GM19035 (cell line): ENCODE data around the gene MAP1LC3B.
"Not testable (repeated sequence)": the region's sequence is repeated elsewhere in the genome, so short reads cannot be mapped to it uniquely, and the experiment has no call there.

ENCODE experiments used
- ATAC-seq: cut with Tn5 transposase; IDR thresholded peaks from one replicate; pipeline ENCODE4 v1.9.1; 2021; ENCODE audit not compliant: unreplicated experiment

The MAP1LC3B gene

DNA sequence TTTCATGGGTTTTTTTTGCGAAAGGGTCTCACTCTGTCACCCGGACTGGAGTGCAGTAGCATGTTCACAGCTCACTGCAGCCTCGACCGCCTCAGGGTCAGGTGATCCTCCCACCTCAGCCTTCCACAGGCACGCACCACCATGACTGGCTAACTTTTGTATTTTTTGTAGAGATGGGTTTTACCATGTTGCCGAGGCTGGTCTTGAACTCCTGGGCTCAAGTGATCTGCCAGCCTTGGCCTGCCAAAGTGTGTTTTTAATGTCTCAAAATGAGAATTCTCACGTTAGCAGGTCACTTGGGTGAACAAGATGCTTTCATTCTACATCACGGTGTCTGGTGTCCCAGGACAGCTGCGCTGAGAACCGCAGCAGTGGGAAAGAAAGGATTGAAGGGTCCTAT lies 11.7 kb upstream of the MAP1LC3B start:
- no peak for ATAC-seq

DNA sequence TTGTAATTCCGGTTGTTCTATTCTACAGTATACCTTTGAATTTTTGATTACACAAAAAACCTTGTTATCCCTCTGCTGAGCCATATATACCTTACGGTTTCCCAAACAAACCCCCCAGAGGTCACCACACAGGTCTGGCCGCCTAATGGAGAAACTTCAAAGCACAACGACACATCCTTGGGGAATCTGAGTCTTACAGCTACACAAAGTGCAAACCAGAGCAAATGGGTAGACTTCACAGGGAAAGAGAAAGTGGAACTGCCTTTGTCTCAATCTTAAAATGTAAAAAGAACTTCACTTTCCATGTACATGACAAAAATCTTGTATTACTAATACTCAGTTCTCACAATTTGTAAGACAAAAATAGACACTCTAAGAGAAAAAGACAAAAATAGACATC lies 11.3 kb upstream of the MAP1LC3B start:
- no peak for ATAC-seq

DNA sequence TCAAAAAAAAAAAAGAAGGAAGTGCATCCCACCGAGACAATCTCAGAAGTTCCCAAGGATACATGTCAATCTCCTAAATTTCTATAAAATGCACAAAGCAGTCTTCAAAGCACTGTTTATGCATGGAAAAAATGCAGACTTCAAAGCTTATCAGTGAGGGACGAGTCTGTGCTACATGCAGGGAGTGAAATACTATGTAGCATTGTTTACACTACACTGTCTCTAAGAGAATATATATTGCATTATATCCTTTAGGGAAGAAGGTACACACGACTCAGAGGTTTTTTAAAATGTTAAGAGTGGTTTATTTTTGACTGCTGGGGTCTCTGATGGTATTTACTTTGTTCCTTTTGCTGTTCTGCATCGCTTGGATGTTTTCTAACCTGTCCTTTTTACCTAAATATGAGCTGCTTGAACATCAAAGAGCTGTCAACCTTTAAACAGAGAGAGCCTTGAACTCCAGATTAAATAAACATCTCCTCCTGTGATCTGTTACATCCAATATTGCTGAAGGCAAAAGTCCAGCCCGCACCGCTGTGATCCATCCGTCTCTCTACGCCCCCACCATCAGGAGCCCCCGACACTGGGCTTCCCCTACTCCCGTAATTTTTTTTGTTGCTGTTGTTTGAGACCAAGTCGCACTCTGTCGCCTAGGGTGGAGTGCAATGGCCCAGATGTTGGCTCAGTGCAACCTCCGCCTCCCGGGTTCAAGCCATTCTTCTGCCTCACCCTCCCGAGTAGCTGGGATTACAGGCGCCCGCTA lies 9.9 kb upstream of the MAP1LC3B start:
- ATAC-seq, result no peak

DNA sequence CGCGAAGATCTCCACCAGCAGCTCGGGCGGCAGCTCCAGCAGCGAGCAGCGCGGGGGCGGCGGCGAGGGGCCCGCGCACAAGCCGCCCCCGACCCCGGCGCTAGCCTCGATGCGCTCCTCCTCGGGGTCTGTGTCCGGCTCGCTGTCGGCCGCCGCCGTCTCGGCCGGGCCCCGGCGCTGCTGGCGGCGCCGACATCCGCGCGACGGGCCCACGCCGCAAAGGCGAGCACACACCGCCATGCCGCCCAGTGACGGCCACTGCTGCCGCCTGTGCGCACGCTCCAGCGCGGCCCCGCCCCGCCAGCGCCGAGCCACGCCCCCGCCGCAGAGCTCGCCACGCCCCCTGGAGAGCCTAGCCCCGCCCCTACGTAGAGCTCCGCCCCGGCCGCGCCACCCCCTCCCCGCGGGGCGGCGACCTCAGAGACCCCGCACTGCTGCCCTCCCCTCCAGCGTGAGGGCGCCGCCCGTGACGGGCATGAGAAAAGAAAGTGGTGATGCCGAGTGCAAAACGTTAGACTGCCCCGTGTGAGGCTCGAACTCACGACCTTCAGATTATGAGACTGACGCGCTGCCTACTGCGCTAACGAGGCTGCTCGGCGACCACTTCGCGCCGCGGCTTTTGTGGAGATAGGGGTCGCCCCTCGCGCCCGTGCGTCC lies 8.5 kb upstream of the MAP1LC3B start, which contains the start of gene FBXO31:
TSS of gene FBXO31 (minus strand) at position 272 of the 657 bp plus-strand sequence. CDS start at position 240, 32 bp downstream.
- ATAC-seq, result peak; percentile 45

DNA sequence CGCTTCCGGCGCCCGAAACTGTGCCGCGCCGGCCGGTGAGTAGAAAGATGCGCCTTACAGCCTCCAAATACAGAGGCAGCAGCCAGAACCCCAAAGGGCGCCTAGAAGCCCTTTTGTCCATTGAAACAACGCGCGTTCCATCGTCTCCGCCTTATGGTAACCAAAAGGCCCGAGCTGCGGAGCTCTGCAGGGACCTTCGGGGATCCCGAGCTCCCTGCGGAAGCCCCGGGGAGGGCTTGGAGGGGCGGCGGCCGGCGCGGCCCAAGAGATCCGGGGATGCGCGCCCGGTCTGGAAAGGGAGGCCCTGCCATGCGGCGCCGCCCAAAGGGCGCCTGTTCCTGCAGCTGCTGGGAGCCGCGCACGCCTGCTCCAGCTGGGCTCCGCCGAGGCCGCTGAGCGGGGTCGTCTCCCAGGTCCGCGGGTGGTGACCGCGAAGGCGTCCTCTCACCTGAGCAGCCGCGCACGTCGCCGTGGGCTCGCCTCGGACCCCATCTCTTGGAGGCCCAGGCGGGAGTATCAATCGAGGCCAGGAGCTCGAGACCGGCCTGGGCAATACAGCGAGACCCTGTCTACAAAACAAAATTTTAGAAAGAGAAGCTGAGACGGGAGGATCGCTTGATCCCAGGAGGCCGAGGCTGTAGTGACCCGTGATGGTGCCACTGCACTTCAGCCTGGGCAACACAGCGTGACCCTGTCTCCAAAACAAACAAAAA lies 7.8 kb upstream of the MAP1LC3B start:
- peak; percentile 8 for ATAC-seq

DNA sequence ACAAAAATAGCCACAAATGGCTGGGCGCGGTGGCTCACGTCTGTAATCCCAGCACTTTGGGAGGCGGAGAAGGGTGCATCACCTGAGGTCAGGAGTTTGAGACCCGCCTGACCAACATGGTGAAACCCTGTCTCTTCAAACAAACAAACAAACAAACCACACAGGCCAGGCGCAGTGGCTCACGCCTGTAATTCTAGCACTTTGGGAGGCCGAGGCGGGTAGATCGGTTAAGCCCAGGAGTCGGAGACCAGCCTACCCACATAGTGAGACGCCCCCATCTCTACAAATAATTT lies 7.3 kb upstream of the MAP1LC3B start:
- not testable (repeated sequence) for ATAC-seq

DNA sequence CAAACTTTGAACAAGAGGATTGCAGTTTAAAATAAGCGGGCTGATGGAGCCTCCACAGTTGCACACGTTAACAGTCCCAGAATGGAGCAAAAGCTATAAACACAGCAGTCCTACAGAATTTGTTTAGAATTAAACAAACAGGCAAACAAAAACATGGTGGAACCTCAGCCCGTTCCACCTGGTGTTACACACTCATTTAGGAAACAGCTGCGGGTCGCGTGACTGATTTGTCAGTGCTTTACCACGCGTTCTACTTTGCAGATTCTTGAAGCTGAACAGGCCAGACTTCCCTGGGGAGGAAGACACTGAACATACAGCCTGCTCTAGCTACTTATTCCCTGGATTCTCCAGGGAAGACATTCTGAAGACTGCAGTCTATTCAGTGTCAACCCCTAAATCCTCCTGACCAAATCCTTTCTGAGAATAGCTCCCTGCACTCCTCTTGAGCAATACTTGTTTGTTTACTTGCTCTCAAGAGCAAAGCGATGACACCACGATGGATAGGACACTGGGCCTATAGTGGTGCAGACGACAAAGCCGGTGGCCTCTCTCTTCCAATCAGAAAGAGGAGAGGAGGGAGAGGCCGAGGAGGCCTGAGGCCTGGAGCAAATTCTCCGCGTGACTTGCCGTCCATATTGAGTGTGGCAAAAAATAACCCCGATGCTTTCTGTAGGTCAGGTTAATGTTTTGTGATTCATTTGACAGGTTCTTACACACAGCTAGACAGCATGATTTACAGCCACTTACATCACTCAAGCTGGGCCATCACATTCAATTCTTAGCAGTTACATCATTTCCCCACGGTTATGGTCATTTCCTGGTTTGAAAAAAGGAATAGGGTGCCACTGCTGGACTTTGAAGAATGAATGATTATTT lies 4.0 kb upstream of the MAP1LC3B start:
- ATAC-seq, result peak; percentile 48

DNA sequence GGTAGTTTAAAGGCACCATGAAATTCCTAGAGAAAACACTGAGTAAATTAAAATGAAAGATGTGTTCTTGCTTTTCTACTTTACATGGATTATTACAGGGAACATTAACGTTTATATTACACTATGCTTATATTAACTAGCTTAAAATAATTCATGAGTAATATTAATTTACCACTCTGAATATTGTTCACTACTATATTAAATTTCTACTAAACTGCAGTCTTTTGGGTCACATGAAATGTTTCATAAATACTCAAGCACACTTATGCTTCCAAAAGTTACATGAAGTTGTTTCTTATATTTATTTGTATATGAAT lies 3.4 kb upstream of the MAP1LC3B start:
- no peak for ATAC-seq

DNA sequence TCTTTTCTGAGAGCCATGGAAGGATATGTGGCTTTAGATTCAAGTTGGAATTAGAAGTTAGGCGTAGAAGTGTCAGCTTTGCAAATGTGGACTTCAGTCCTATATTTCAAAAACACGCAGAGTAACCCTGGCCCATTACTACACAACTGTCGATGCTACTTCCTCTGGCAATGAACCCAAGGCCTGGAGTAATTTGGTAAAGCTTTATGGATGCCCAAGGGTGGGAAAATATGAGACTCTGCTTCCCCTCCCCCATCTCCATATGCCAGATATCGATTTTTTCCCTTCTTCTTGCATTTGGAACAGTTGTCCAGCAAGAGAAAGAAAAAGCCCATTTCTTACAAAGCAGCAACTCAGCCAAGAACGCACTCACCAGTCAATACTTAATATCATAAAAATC lies 2.9 kb upstream of the MAP1LC3B start:
- no peak for ATAC-seq

DNA sequence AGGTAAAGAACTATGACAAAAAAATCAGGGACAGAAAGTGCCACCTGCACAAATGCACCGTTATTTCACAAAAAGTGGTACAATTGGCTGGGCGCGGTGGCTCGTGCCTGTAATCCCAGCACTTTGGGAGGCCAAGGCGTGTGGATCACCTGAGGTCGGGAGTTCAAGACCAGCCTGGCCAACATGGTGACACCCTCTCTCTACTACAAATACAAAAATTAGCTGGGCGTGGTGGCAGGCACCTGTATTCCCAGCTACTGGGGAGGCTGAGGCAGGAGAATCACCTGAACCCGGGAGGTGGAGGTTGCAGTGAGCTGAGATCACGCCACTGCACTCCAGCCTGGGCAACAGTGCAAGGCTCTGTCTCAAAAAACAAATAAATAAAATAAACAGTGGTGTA lies 2.2 kb upstream of the MAP1LC3B start:
- ATAC-seq, result not testable (repeated sequence)

DNA sequence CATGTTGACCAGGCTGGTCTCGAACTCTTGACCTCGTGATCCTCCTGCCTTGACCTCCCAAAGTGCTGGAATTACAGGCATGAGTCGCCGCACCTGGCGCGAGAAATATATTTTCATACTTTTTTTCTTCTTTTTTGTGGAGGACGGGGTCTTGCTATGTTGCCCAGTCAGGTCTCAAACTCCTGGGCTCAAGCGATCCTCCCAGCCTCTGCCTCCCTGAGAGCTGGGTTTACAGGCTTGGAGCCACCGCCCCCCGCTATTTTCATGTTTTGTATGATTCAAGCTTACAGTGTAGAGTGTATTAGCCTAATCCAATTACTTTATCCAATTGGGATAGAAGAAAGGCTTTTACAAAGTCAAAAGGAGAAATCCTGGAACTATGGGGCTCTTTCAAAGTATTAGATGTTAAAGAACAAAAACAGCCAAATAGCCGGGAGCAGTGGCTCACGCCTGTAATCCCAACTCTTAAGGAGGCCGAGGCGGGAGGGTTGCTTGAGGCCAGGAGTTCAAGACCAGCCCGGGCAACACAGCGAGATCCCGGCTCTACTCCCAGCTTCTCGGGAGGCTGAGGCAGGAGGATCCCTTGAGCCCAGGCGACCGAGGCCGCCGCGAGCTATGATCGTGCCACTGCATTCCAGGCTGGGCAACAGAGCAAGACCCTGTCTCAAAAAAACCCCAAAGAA lies 1.4 kb upstream of the MAP1LC3B start:
- ATAC-seq, result no peak

DNA sequence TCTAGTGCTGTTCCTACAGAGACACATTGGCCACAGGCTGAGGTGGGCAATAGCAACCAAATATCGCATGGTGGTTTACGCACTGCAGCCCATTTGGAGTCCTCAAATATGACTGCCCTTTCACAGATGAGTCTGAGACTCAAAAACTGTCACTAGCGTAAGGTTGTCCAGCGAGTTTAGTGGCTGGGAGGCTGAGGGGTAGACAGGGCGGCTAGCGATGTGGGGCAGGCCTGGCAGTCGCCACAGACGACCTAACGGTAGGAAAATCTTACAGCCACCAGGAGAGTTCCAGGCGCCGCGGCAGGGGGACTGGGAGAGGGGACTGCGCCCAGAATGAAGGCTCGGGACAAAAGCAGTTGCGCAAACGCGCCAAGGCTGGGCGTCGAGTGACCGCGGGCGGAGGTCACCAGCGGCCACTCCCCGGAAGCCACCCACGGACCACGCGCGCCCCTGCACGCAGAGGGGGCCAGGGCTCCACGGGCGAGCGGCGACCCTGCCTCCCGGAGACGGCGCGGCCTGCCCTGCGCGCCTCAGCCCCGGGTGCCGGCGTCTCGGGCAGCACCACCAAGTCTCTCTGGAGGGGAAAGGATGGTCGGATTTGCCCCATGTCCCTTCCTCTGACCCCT lies 699 bp upstream of the MAP1LC3B start:
- no peak for ATAC-seq

DNA sequence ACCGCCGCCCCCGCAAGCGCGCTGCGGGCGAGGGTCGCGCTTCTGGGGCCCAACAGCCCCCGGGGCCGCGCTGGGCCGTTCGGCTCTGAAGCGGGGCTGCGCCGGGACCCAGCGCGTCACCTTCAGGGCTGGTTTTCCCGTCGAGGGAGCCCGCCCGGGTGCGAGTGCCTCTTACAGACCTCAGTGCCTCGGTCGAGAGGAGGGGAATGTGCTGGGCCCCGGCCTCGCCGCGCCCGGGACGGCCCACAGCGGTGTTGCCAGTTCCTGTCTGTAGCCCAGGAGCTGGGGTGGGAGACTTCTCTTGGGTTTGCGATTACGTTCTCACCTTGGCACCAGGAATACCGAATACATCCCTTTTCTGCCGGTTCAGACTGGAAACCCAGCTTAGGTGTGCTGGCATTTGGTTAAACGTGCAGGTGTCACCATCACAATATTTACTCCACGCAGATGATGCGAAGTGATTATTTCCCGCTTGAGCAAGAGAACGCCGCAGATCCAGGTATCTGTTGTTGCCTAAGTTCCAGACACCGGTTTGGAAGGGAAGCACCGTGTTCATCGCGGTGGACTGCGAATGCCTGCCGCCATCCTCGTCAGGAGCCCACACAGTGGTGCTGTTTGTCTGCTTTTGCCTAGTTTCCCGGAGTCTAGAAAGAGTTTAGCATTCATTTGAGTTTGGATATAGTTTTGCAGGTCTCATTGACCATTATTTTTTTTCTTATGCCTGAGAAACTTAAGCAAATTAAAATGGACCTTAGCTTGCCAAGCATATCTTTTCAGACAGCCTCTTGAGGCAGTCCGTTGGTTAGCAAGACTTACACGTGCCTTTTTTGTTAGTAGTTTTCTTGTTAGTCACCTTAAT lies 914 bp downstream of the MAP1LC3B start:
- no peak for ATAC-seq

DNA sequence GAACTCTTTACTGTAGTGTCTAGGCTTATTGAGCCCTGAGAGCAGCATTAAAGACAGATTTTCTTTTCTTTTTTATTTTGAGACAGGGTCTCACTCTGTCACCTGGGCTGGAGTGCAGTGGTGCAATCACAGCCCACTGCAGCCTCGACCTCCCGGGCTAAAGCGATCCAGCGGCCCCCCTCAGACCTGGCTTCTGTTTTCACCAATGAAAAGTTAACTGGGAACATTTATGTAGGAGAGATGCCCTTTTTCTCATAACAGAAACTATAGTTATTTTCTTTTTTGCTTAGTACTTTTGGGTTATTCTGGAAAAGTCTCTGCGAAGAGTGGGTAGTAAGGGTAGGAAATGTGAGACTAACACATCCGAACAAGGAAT lies 1.5 kb downstream of the MAP1LC3B start:
- no peak for ATAC-seq

DNA sequence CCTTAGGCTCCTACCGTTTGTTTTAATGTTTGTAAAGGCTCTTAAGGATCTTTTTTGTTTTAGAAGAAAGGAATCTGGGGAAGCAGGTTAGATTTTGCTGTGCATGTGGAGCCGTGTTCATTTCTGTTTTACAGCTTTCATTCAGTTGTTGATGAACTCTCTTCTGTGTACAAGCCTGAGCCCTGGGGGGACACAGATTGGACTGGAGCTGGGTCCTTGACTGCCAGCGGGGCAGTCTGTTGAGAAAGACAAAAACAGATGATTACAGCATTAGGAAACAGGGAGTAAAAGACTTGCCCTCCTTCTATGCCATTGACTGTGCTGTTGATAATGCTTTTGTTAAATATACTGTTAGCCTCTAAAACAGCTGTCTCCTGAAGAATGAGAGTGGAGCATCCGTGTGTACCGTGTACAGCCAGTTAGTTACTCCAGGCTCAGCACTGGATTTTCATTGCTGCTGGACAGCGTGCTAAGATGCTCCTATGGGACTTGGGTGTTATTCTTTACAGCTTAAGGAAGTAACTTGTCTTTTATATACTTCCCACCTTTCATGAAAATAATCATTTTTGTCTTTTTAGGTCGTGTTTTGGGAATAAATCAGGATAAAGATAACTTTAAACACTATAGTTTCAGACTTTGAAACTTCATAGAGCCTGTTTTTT lies 3.2 kb downstream of the MAP1LC3B start:
- no peak for ATAC-seq

DNA sequence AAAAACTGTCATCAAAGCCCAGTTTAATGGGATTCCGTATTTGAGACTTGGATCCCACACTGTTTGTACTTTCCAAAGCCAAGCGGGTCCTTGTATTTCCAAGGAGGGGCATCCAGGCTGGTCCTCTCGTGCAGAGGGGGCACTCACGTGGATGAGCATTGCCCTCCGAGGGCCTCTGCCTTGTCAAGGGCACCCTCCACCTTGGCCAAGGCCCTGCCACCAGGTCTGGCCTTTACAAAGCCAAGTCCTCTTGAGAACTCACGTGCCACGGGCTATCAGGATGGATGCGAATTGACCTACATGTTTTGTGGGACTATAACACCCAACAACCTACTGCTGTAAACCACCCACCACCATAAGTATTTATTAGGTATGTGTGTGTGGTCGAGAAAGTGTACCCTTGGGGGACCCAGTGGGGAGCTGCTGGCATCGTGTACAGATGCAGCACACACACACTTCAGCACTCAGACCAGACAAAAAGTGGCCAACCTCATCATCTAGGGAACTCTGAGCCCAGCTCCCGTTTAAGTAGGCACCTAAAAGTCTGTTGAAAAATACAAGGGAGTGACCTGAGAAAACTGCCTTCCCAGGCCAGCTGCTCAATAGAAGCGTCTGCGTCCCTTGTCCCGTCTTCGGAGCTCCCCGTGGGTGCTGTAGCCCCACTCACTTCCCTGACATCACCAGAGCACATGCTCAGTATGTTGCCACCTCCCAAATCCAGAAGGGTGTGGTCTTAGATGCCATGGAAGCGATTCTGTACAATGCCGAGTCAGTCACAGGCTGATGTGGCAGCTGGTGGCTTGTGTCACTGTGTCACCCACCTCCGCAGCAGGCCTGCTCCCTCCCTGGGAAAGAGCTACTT lies 12.9 kb downstream of the MAP1LC3B start:
- ATAC-seq, result no peak

DNA sequence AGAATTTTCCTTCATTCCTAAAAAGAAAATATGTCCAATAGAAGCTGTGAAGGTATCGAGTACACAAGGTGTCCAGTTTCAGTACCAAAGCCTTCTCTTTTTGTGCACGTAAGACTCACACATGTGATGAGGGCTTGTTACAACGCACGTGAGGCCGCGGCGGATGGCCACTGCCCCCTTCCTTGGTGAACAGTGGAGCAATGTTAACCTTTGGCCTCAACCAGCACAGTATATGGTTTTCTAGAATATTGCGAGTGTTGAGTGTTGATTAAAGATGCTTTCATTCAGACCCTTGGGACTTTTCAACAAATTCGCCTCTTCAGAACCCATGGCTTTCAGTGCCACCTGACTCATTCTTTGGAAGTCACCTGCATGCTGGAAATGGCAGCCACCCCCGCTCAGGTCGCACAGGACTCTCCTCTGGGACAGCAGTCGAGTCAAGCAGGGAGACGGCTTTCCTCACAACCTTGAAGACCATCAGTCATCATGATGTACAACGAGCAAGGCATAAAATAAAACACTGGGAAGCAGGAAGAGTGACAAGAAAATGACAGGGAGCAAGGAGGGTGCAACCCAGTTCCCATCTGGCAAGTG lies 14.5 kb downstream of the MAP1LC3B start:
- no peak for ATAC-seq
